HepG2 (cell line): ENCODE measurements around the gene CUL4B. TPM values are rescaled to one million over a fixed set of nuclear protein-coding genes. Genes with fewer than 3 reads are reported as not detected.

Experiments used
- AGO1 ChIP-seq: fragments of 200-400 bp; formaldehyde crosslinking; IDR thresholded peaks from 2 replicates; pipeline ENCODE4 v1.6.1; 2017; ENCODE audit warnings: mild to moderate bottlenecking, low read depth, low read length, moderate library complexity; ENCODE audit not compliant: poor library complexity, severe bottlenecking
- ATF6 ChIP-seq: sonication (generic); formaldehyde crosslinking; conservative IDR thresholded peaks from 2 replicates; pipeline ENCODE4 v1.4.0; 2020; ENCODE audit warnings: missing genetic modification reagents
- CENPX ChIP-seq: sonication (generic); formaldehyde crosslinking; IDR thresholded peaks from 2 replicates; pipeline ENCODE4 v1.9.0; 2021; ENCODE audit warnings: mild to moderate bottlenecking, missing genetic modification reagents, moderate library complexity
- CREB1 ChIP-seq, 2 experiments: fragments of 450-650 bp in 1 of 2; IDR thresholded peaks; 2 replicates each; pipeline ENCODE4 v1.6.1; 2016 to 2017; ENCODE audit warnings: control low read depth in 1 of 2, mild to moderate bottlenecking in 1 of 2, missing compliant biosample characterization in 1 of 2, missing genetic modification characterization in 1 of 2
- CREM ChIP-seq, 2 experiments: sonication (generic) in 1 of 2; formaldehyde crosslinking in 1 of 2; IDR thresholded peaks; 2 replicates each; pipeline versions ENCODE4 v1.4.0 to v1.6.1; 2016 to 2020; ENCODE audit warnings: antibody characterized with exemption in 1 of 2, mild to moderate bottlenecking in 1 of 2, missing genetic modification reagents in 1 of 2
- ESRRA ChIP-seq: sonication (generic); formaldehyde crosslinking; IDR thresholded peaks from 2 replicates; pipeline ENCODE4 v1.5.1; 2020; ENCODE audit warnings: mild to moderate bottlenecking, low read depth, missing genetic modification reagents
- GZF1 ChIP-seq: sonication (generic); formaldehyde crosslinking; IDR thresholded peaks from 2 replicates; pipeline ENCODE4 v1.5.1; 2020; ENCODE audit warnings: mild to moderate bottlenecking, missing genetic modification reagents
- HINFP ChIP-seq: sonication (generic); formaldehyde crosslinking; IDR thresholded peaks from 2 replicates; pipeline ENCODE4 v1.4.0; 2020; ENCODE audit warnings: low read depth, mild to moderate bottlenecking, missing genetic modification reagents
- JUNB ChIP-seq: sonication (generic); formaldehyde crosslinking; IDR thresholded peaks from 2 replicates; pipeline ENCODE4 v1.8.0; 2022; ENCODE audit warnings: missing genetic modification reagents, mild to moderate bottlenecking, borderline replicate concordance
- KDM2A ChIP-seq: sonication (generic); formaldehyde crosslinking; IDR thresholded peaks from 2 replicates; pipeline ENCODE4 v1.4.0; 2020; ENCODE audit warnings: low read depth, missing genetic modification reagents, borderline replicate concordance
- NFRKB ChIP-seq: fragments of 450-650 bp; IDR thresholded peaks from 2 replicates; pipeline ENCODE4 v1.6.1; 2017
- PAF1 ChIP-seq: IDR thresholded peaks from 2 replicates; pipeline ENCODE4 v1.6.1; 2016; ENCODE audit warnings: missing genetic modification reagents, missing compliant biosample characterization
- POLR2G ChIP-seq: fragments of 200-400 bp; formaldehyde crosslinking; IDR thresholded peaks from 2 replicates; pipeline ENCODE4 v1.6.1; 2018; ENCODE audit warnings: mild to moderate bottlenecking, low read depth, low read length, moderate library complexity
- SSRP1 ChIP-seq: IDR thresholded peaks from 2 replicates; pipeline ENCODE4 v1.6.1; 2016; ENCODE audit warnings: control low read depth
- TARDBP ChIP-seq: sonication (generic); formaldehyde crosslinking; IDR thresholded peaks from 2 replicates; pipeline ENCODE4 v1.8.0; 2022; ENCODE audit warnings: mild to moderate bottlenecking, missing genetic modification reagents
- TOE1 ChIP-seq: sonication (generic); formaldehyde crosslinking; IDR thresholded peaks from 2 replicates; pipeline ENCODE4 v1.4.0; 2020; ENCODE audit warnings: mild to moderate bottlenecking, missing genetic modification reagents
- TOPORS ChIP-seq: sonication (generic); formaldehyde crosslinking; IDR thresholded peaks from 2 replicates; pipeline ENCODE4 v1.8.0; 2023; ENCODE audit warnings: mild to moderate bottlenecking, missing genetic modification reagents
- U2AF1 ChIP-seq: fragments of 200-400 bp; formaldehyde crosslinking; optimal IDR thresholded peaks from 2 replicates; pipeline ENCODE3; 2017; ENCODE audit warnings: mild to moderate bottlenecking, low read depth, low read length
- ZNF10 ChIP-seq: sonication (generic); formaldehyde crosslinking; IDR thresholded peaks from 2 replicates; pipeline ENCODE4 v1.4.0; 2020; ENCODE audit warnings: mild to moderate bottlenecking, low read depth, missing genetic modification reagents, borderline replicate concordance
- ZNF740 ChIP-seq: sonication (generic); formaldehyde crosslinking; IDR thresholded peaks from 2 replicates; pipeline ENCODE4 v1.4.0; 2020; ENCODE audit warnings: missing genetic modification reagents
- ZSCAN22 ChIP-seq: sonication (generic); formaldehyde crosslinking; IDR thresholded peaks from 2 replicates; pipeline ENCODE4 v1.4.0; 2020; ENCODE audit warnings: mild to moderate bottlenecking, missing genetic modification reagents
- ZSCAN9 ChIP-seq: IDR thresholded peaks from 2 replicates; pipeline ENCODE4 v1.6.1; 2016; ENCODE audit warnings: borderline replicate concordance
- polyA plus RNA-seq, 8 experiments: library from polyadenylated mRNA; depleted of rRNA in 3 of 8; stranded (reverse) in 7 of 8; unstranded in 1 of 8; fragments of >200 nt; fragmentation: Illumina TruSeq in 4 of 8; extraction: Trizol in 4 of 8; gene quantifications; 2 replicates each; pipeline versions ENCODE4 v1.2.1 to v1.2.3, GENCODE V29; 2011 to 2016; ENCODE audit warnings: low read depth in 4 of 8, missing spikeins in 1 of 8, mixed read lengths in 1 of 8; ENCODE audit not compliant: insufficient read depth in 1 of 8
- total RNA-seq, 5 experiments: library from RNA; depleted of rRNA; stranded (reverse); fragments of >200 nt; fragmentation: Illumina TruSeq; extraction: Trizol; gene quantifications; 2 replicates each; pipeline ENCODE4 v1.2.3, GENCODE V29; 2016; ENCODE audit warnings: low read depth in 1 of 5
- TF ChIP-seq, protein P1 (sequence below): IDR thresholded peaks from 2 replicates; pipeline ENCODE4 v1.6.1; 2012; ENCODE audit warnings: inconsistent platforms
- TF ChIP-seq, protein P2 (sequence below): sonication (generic); formaldehyde crosslinking; IDR thresholded peaks from 2 replicates; pipeline ENCODE4 v1.5.0; 2020; ENCODE audit warnings: missing genetic modification reagents

CUL4B gene
- total and polyA plus RNA-seq, 2 of the 13 experiments (the other 11 are each of a cell fraction or from before 2014, with no cell fraction given) = 21.6 to 28.5 TPM

DNA sequence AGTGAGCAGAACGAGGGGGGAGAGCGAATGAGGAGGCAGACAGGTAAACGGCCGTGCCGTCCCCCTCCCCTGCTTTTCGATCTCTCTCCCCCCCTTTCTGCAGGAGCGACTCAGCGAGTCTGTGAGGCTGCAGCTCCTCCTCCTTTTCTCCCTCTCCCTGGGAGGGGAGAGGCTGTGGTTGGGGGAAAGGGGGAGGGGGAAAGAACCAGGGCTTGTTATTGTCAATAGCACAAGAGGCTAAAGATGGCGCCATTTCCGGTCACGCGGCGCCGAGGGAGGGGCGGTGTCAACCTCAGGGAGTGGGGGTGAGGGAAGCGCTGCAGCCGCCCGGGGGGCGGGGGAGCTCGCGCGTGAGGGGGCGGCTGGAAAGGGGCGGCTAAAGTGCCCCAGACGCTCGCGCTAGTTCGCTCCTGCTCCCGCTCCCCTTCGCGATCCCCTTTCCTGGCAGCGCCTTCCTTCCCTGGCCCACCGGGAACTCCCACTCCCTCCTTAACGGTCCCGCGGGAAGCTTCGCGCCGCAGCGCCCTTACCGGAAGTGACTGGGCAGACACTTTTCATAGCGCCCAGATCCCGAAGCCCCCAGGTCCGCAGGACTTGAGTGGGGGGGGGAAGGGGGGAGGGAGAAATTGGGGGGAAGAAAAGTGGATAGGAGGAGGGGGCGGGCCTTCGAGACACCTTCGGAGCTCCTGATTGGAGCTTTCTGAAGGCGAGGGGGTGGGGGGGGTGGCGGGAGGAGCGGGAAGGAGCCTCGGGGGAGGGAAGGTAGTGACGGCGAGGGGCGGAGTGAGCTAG lies at the start of gene CUL4B (continued):
- no peak for TF ChIP-seq AGO1
- peak; percentile 32; the same call in 1 of the 2 replicates for TF ChIP-seq HINFP (CRISPR knock-in tag)
- no peak for TF ChIP-seq SSRP1 (CRISPR knock-in tag)
- TF ChIP-seq ZNF740 (CRISPR knock-in tag) = 0 out of 2 replicates have a peak, but pooled peaks have one; percentile 24
- no peak for TF ChIP-seq ATF6 (CRISPR knock-in tag)
- TF ChIP-seq JUNB = no peak
- no peak for TF ChIP-seq GZF1
- no peak for TF ChIP-seq NFRKB
- TF ChIP-seq CREM (IDR thresholded peaks at IDR 0.05) = peak; percentile 37; the same call in 1 of the 2 replicates
- no peak for TF ChIP-seq CREM (CRISPR knock-in tag; IDR thresholded peaks at IDR 0.05)
- TF ChIP-seq ZSCAN22 (CRISPR knock-in tag) = no peak
- TF ChIP-seq U2AF1 = no peak
- TF ChIP-seq, protein P1, sequence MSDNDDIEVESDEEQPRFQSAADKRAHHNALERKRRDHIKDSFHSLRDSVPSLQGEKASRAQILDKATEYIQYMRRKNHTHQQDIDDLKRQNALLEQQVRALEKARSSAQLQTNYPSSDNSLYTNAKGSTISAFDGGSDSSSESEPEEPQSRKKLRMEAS = no peak
- TF ChIP-seq TOPORS = no peak
- no peak for TF ChIP-seq TOE1 (CRISPR knock-in tag)
- no peak for TF ChIP-seq ZSCAN9 (CRISPR knock-in tag)
- TF ChIP-seq, protein P2, sequence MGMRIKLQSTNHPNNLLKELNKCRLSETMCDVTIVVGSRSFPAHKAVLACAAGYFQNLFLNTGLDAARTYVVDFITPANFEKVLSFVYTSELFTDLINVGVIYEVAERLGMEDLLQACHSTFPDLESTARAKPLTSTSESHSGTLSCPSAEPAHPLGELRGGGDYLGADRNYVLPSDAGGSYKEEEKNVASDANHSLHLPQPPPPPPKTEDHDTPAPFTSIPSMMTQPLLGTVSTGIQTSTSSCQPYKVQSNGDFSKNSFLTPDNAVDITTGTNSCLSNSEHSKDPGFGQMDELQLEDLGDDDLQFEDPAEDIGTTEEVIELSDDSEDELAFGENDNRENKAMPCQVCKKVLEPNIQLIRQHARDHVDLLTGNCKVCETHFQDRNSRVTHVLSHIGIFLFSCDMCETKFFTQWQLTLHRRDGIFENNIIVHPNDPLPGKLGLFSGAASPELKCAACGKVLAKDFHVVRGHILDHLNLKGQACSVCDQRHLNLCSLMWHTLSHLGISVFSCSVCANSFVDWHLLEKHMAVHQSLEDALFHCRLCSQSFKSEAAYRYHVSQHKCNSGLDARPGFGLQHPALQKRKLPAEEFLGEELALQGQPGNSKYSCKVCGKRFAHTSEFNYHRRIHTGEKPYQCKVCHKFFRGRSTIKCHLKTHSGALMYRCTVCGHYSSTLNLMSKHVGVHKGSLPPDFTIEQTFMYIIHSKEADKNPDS (CRISPR knock-in tag) = no peak
- TF ChIP-seq ESRRA (CRISPR knock-in tag) = no peak
- TF ChIP-seq PAF1 (CRISPR knock-in tag) = no peak
- TF ChIP-seq TARDBP (CRISPR knock-in tag) = no peak
- no peak for TF ChIP-seq ZNF10 (CRISPR knock-in tag)
- no peak for TF ChIP-seq CREB1 (IDR thresholded peaks at IDR 0.05)
- 0 out of 2 replicates have a peak, but pooled peaks have one; percentile 45 for TF ChIP-seq CREB1 (CRISPR knock-in tag; IDR thresholded peaks at IDR 0.05)
- TF ChIP-seq CENPX (CRISPR knock-in tag) = no peak
- peak; percentile 71 for TF ChIP-seq POLR2G
- peak; percentile 44; the same call in 1 of the 2 replicates for TF ChIP-seq KDM2A (CRISPR knock-in tag)
